SK-N-SH (cell line): ENCODE results near the gene CBY2.

Source experiments
- CHD2 ChIP-seq: fragments of 150-350 bp; IDR thresholded peaks from 2 replicates; pipeline ENCODE4 v1.6.1; 2018; ENCODE audit warnings: low read length; ENCODE audit not compliant: partially characterized antibody
- CTCF ChIP-seq: fragments of 200-600 bp; sonication (generic); IDR thresholded peaks from 2 replicates; pipeline ENCODE4 v1.6.1; 2017; ENCODE audit warnings: antibody characterized with exemption, mild to moderate bottlenecking, moderate library complexity
- FOXM1 ChIP-seq: IDR thresholded peaks from 2 replicates; pipeline ENCODE4 v1.4.0; 2012; ENCODE audit warnings: low read depth, mild to moderate bottlenecking
- JUND ChIP-seq: IDR thresholded peaks from 2 replicates; pipeline ENCODE4 v1.4.0; 2012
- MAX ChIP-seq: IDR thresholded peaks from 2 replicates; pipeline ENCODE4 v1.4.0; 2012; ENCODE audit warnings: low read depth
- NFIC ChIP-seq: IDR thresholded peaks from 2 replicates; pipeline ENCODE4 v1.4.0; 2012; ENCODE audit warnings: borderline replicate concordance
- NRF1 ChIP-seq: IDR thresholded peaks from 2 replicates; pipeline ENCODE4 v1.6.1; 2012; ENCODE audit warnings: low read depth, mild to moderate bottlenecking, low read length
- POLR2AphosphoS5 ChIP-seq: IDR thresholded peaks from 2 replicates; pipeline ENCODE4 v1.6.1; 2012; ENCODE audit warnings: low read depth, low read length
- REST ChIP-seq: IDR thresholded peaks from 2 replicates; pipeline ENCODE4 v1.6.1; 2012; ENCODE audit warnings: mild to moderate bottlenecking, low read depth, low read length, moderate library complexity
- TAF1 ChIP-seq: IDR thresholded peaks from 2 replicates; pipeline ENCODE4 v1.6.1; 2012; ENCODE audit warnings: low read depth, mild to moderate bottlenecking, low read length, moderate library complexity, borderline replicate concordance

- TF ChIP-seq REST (no peak), CTCF (no peak), TAF1 (no peak), FOXM1 (no peak), MAX (no peak), NFIC (no peak), POLR2AphosphoS5 (no peak), CHD2 (no peak), JUND (no peak), NRF1 (no peak)
These were observed 3.8 kb downstream of the CBY2 start for GRCh38 chr13:45705918-45706317.
